Measurements from ENCODE around the gene PRELID3B. TPM values are rescaled to one million over a fixed set of nuclear protein-coding genes. Genes with fewer than 3 reads are reported as not detected.

Gene PRELID3B
- total and polyA plus RNA-seq, 2 of the 13 experiments (the other 11 are each of a cell fraction or from before 2014, with no cell fraction given), result 23.3 to 42.6 TPM

DNA sequence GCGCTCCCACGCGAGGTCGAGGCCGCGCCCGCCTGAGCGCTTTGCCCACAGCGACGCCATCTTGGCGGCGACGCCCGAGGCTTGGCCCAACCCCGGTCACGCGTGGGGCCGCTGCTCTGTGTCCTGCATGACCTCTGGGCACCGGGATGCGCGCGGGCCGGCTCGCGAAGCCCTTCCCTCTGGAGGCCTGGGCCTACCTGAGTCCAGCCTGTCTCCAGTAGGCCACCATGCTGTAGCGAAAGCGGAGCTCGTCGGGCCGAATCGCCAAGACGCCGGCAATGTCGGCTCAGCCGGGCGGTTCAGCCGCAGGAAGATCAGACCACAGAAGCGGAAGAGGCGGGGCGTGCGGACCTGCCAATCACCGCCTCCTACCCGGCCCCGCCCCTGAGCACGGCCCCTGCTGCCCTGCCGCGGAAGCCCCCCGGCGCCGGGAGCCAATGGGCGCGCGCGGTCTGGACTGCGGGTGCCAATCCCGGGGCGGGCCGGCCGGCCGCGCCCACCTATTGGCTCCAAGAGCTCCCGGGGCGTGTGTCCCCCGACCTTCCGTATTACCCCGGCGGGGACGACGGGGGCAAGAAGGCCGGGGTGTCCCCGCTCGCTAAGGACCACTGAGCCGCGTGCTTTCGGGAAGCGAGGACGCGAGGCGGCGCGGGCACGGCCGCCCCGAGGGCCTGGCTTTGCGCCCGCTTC lies 10.4 kb downstream of the PRELID3B start, which contains the start of gene ATP5F1E (continued):
- TF ChIP-seq AHDC1 (CRISPR knock-in tag; IDR thresholded peaks at IDR 0.05; ENCODE audit: borderline replicate concordance) (peak; percentile 67), ZNF292 (CRISPR knock-in tag; IDR thresholded peaks at IDR 0.05; ENCODE audit: borderline replicate concordance, low read depth) (no peak; the same call in 1 of the 2 replicates), ZNF747 (CRISPR knock-in tag; IDR thresholded peaks at IDR 0.05; ENCODE audit: borderline replicate concordance) (peak; percentile 90; the same call in 1 of the 2 replicates), KLF15 (CRISPR knock-in tag; IDR thresholded peaks at IDR 0.05; ENCODE audit: borderline replicate concordance) (peak; percentile 92), PBX2 (CRISPR knock-in tag; IDR thresholded peaks at IDR 0.05) (peak; percentile 90), RFXAP (CRISPR knock-in tag; IDR thresholded peaks at IDR 0.05; ENCODE audit: borderline replicate concordance) (peak; percentile 97), ZNF260 (CRISPR knock-in tag; IDR thresholded peaks at IDR 0.05; ENCODE audit: borderline replicate concordance, low read depth) (no peak), CREB1 (IDR thresholded peaks at IDR 0.05) (peak; percentile 29; the same call in 1 of the 2 replicates), CREB1 (CRISPR knock-in tag; IDR thresholded peaks at IDR 0.05) (no peak), ZNF343 (CRISPR knock-in tag; IDR thresholded peaks at IDR 0.05) (peak; percentile 83; the same call in 1 of the 2 replicates), NKX3-1 (CRISPR knock-in tag; IDR thresholded peaks at IDR 0.05) (peak; percentile 57; the same call in 1 of the 2 replicates), WIZ (CRISPR knock-in tag; IDR thresholded peaks at IDR 0.05) (peak; percentile 97), RFX3 (CRISPR knock-in tag; IDR thresholded peaks at IDR 0.05) (0 out of 2 replicates have a peak, but pooled peaks have one; percentile 16), ZNF253 (CRISPR knock-in tag; IDR thresholded peaks at IDR 0.05; ENCODE audit: borderline replicate concordance) (peak; percentile 86), ZNF224 (CRISPR knock-in tag; IDR thresholded peaks at IDR 0.05) (no peak), CBFB (CRISPR knock-in tag; IDR thresholded peaks at IDR 0.05) (peak; percentile 66; the same call in 1 of the 2 replicates), ZFP37 (CRISPR knock-in tag; IDR thresholded peaks at IDR 0.05; ENCODE audit: borderline replicate concordance) (peak; percentile 53)
- TF ChIP-seq, protein P1, sequence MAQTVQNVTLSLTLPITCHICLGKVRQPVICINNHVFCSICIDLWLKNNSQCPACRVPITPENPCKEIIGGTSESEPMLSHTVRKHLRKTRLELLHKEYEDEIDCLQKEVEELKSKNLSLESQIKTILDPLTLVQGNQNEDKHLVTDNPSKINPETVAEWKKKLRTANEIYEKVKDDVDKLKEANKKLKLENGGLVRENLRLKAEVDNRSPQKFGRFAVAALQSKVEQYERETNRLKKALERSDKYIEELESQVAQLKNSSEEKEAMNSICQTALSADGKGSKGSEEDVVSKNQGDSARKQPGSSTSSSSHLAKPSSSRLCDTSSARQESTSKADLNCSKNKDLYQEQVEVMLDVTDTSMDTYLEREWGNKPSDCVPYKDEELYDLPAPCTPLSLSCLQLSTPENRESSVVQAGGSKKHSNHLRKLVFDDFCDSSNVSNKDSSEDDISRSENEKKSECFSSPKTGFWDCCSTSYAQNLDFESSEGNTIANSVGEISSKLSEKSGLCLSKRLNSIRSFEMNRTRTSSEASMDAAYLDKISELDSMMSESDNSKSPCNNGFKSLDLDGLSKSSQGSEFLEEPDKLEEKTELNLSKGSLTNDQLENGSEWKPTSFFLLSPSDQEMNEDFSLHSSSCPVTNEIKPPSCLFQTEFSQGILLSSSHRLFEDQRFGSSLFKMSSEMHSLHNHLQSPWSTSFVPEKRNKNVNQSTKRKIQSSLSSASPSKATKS (CRISPR knock-in tag; IDR thresholded peaks at IDR 0.05), result no peak

Data from HepG2 (cell line).